ENCODE results near the gene RPS14.

- TF ChIP-seq CTCF (IDR thresholded peaks at IDR 0.05) (no peak), EP300 (IDR thresholded peaks at IDR 0.05) (no peak), POLR2A (IDR thresholded peaks at IDR 0.05) (no peak)
These were observed 21.2 kb downstream of the RPS14 start for GRCh38 chr5:150428106-150428876.
